AG08396 (cell line): ENCODE measurements around the gene B3GNT3.

ENCODE experiments used
- DNase-seq: peaks from one replicate; pipeline ENCODE4 v3.0.0; 2012; ENCODE audit warnings: low spot score, mixed read lengths

B3GNT3 gene

DNA sequence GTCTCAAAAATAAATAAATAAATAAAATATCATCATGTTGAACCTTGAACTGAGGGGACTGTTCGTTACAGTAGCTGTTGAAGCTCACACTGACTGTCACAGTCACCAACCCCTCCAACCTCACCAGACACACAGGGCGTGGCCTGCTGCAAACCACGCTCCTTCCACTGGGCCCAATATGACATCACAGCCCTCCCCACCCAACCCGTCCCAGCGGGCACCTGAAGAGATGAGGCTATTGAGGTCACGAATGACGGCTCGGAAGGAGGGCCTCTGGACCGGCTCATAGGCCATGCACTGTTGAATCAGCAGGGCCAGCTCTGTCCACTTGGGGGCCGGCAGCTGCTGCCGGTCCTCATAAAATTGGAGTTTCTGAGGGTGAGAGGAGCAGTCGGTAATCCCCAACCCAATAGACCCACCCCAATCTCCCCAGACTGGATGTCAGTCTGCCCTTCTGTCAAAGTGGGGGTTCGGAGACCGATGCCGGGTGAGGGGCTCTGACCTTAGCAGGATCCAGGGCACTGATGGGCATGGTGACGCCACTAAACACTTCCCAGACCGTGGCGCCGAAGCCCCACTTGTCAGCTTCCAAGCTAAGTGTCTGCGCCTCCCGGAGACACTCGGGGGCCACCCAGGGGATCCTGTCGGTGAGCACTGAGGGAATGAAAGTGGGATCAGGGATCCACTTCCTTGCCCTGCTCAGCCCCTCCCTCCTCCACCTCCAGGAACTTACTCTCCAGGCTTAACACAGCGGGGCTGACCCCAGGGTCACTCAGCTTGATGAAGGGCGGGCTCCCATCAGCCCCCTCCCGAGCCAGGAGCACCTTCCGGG lies 39.6 kb downstream of the B3GNT3 start:
- no peak for DNase-seq

DNA sequence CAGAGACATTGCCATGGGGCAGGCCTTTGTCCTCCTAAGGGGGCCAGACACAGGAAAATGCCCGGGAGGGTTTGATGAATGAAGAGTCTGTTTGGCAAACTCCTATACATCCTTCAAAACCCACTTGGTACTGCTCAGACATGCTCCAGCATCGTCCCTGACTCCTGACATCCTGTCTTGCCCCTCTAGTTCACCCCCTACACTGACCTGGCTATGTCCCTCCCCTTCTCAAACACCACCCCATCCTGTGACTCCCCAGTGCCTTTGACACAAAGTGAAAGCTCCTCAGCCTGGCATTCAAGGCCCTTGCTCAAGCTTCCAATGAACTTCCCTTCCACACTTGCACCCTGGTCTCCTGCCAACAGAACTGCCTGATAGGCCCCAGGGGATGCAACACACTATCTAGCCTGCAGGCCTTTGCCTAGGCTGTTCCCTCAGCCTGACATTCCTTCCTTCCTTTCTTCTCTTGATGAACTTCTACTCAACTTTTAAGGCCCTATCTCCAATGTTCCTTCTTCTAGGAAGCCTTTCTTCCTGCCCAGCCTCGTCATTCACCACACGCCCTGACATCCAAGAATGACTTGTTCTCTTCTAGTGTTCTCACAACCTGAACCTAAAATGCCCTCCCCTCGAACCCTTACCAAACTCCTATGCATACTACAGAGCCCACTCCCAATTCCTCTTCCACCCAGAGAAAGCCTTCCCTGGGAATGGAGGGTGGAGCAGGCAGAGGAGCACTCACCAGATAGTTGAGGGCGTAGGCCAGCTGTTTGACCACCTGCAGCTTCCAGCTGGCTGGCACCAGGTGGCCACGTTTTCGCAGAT lies 40.5 kb downstream of the B3GNT3 start:
- no peak for DNase-seq

DNA sequence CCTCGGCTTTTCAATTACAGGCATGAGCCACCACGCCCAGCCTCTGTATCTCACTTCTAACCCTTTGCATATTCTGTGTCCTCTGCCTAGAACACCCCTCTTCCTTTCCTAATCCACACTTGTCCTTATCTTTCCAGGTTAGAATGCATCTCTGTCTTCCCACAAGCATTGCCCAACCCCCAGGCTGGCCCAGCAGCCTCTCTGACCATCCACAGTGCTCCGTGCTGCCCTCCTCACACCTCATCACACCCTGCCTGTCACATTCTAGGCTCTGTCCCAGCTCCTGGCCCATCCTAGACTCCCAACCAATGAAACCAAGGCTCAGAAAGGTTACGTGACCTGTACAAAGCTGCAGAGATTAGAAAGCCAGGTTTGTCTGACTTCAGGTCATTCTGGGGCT lies 41.6 kb downstream of the B3GNT3 start:
- no peak for DNase-seq

DNA sequence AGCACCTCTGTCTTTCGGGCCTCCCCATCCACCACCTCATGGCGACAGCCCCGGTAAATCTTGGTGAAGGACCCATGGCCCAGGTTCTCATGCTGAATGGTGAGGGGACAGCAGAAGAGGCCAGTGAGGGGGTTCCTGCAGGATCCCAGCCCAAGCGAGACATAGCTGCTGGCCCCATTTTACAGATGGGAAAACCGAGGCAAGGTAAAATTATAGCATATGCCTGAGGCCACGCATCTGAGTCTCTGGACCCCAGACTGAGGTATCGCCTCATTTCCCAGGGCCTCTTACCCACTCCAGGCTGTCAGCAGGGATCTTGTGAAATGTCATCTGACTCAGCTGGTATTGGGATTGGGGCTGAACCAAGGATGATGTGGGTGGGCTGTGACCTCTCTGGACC lies 43.0 kb downstream of the B3GNT3 start:
- no peak for DNase-seq

DNA sequence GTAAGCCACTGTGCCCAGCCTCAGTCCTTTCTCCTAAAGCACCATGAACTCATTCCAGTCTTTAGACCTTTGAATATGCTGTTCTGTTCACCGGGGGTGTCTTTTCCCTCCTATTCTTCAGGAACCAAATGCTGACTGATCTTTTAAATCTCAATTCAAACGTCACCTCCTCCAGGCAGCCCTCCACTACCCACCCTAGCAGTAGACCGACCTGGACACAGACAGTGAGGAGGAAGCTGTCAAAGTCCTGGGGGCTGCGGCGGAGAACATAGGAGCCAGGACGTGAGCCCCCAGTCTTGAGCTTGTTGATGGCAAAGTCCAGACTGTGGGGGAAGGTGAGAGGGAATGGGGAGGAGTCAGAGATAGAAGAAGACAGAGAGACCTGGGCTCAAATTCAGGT lies 45.1 kb downstream of the B3GNT3 start:
- no peak for DNase-seq

DNA sequence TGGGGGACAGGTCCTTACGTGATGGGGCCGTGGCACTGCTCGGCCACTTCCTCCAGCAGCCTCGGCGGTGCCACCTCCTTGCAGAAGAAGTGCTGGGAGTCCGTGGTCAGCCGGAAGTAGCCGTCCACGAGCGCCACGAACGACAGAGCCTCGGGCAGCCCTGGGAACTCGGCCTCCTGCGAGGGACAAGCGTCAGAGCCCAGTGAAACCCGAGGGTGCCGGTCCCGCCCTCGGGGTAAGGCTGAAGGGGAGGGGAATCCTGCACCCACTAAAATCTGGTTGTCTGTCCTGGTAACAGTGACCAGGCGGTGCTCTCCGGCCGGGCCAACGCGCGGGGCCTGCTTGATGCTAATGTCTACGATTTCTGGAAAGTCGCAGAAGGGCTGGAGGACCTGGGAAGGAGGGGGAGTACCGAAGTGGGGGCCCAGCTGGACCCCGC lies 46.5 kb downstream of the B3GNT3 start:
- no peak for DNase-seq

DNA sequence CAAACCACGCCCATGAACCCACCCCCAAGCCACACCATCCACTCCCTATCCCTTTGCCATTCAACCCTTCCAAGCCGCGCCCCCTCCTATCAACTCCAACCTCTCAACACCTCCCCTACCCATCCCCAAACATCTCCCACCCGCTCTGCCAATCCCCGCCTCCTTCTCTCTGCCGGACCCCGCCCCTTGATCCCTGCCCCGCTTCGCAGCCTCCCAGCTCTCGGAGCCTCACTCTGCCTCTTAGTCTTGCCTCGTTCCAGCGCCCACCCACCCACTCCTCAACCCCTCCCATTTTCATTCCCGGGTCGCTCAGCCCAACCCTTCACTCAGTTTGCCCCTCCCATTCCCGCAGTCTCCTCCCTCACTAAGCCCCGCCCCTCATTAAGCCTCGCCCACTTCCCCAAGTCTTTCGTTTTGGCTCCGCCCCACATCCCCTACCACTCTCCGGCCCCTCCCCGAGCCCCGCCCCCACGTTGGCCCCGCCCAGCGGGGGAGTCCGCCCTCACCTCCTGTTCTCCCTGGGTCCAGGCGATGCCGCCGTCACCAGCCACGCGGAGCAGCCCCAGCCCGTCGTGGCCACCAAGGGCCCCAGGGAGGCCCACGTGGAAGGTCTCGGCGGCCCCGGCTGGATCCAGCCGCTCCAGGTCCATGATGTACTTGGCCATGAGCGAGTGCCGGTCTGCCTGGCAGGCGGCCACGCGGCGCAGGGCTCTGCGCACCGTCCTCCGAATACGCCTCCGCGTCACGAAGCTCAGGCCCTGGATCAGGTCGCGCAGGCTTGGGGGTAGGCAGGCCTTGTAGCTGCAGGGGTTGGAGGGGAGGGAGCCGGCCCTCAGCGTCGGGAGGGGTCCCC lies 47.1 kb downstream of the B3GNT3 start:
- DNase-seq: peak; percentile 95

DNA sequence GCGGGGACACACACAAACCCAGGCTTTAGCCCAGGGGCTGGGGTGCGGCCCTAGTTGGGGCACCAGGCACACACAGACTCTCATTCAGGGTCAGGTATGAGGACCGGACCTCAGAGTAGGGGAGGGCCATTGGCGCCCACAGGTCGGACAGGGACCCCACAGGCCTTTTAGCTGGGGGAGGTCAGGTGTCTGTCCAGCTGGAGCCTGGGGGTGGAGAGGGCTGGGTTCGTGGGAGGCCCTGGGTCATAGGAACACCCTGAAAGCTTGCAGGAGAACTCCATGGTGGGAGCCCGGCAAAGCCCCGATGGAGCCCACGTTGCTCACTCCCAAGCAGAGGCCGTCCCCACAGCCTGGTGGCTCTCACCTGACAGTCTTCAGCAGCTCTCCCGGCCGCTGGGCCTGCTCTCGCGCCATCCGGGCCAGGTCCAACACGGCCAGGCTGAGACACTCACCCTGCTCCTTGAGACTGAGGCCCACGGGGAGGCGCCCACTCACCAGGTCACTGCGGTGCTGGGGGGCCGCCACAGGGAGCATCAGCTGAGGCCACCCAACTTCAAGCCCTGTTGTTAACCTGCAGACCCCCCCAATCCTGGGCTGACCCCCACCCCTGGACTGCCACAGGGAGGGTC lies 47.8 kb downstream of the B3GNT3 start:
- no peak for DNase-seq

DNA sequence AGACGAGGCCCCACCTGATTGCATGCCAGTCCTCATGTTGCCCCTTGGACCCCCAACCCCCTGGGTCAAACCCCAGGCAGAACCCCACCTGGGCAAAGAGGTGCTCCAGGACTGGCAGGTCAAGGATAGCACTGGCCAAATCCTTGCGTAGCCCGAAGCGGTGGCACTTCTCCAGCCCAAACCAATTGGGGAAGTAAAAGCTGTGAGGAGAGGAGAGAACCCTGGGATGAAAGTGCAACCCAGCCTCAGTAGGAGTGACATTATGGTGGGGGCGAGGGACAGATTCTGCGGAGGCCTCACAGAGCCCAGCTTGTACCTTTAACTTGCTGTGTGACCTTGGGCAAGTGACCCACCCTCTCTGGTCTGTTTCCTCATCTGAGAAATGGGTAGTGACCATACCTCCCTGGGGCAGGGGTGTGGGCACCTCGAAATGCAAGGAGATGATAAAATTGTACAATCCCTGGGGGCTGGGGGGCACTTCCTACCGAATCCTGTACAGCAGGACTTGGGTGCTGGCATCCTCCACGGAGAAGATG lies 48.4 kb downstream of the B3GNT3 start:
- no peak for DNase-seq

DNA sequence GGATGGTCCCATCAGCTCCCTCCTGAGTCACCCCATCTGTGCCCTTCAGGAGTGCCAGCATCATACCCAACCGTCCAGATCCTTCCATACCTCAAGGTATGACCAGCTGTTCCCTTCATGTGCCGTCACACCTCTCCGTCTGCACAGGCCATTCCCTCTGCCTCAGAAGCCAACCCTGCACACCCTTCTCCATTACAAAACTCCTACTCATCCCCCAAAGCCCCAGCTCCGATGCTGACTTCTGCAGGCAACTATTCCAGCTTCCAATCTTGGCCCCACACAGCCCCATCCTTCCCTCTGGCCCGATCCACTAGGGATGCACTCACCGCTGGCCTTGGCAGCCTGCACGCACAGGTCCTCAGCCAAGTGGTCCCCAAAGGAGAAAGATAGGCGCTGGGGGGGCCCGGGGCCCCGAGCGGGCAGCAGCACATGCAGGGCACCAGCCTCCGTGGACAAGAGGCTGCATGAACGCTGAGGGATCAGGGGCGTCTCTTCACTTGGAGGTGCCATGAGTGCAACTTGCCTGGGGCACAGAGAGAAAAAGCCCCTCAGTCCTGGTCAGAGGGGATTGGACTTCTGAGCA lies 49.1 kb downstream of the B3GNT3 start:
- no peak for DNase-seq

DNA sequence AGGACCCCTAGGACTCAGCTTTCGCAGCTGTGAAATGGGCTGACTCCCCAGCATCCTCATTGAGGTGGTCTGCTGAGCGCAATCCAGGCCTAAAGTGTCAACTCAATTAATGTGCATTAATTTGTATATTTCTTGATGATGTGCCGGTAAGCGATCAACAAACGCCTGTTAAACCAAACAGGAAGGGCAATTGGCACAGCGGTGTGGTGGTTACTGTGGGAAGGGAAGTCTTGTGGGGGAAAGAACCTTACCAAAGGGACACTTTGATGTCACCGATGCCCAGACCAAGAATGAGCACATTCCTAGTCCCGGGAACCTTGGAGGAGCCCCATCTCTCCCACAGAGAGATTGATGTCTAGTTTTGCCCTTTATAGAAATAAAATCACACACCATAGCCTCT lies 51.2 kb downstream of the B3GNT3 start:
- no peak for DNase-seq

DNA sequence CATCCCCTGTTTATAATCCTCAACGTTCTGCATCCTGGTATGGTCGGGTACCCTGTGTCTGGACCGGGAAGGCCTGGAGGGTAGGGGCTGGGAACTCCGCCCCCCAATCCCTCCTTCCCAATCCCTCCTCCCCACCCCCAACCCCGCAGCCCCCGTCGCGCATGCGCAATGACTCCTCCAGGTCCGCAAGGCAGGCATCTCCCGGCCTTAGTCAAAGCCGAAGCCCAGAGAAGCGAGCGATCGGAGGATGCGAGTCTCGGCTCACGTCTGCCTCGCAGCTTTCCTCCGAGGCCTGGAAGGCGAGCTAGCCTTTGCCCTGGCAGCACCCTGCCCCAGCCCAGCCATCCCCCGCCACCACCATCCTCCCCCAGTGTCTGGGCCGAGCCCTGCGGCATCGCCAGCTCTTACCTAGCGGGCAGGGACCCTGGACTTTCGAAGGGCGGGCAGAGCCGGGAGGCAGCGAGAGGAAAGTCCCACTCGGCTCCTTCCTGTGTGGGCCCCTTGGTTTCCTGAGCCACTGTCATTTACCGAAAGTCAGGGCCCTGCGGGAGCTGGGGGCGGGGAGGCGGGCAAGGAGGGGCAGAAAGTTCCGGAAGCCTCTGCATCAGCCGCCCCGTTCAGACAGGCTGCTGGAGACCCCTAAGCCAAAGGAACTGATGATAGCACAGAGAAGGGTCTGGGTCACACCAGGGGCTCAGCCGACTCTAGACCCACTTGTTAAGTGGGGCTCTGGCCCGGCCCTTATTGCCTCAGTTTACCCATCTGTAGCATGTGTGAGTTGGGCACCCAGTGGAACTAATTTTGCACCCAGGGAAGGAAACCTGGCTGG lies 52.8 kb downstream of the B3GNT3 start, which contains the start of gene JAK3:
Gene JAK3 (minus strand): TSS at position 445 of the 829 bp plus-strand sequence. CDS start 3,565 bp downstream, outside the sequence.
- DNase-seq: peak; percentile 80

DNA sequence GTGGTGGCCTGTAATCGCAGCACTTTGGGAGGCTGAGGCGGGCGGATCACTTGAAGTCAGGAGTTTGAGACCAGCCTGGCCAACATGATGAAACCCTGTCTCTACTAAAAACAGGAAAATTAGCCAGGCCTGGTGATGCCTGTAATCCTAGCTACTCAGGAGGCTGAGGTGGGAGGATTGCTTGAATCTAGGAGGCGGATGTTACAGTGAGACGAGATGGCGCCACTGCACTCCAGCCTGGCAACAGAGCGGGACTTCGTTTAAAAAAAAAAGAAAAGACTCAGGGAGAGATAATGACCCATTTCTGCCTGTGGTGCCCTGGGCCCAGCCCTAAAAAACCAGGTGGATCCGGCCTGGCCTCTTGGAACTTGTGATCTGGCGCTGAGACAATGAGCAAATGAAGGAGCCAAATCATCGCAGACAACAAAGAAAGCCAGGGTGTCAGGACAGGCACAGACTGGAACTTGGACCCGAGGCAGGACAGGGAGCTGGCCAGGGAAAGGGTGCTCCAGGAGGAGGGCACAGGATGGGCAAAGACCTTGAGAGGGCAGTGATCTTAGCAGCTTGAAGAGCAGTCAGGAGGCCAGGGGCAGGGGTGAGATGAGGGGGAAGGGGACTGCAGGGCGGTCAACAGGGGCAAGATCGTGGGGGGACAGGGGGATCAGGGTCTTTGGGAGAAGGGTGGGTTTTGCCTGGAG lies 53.8 kb downstream of the B3GNT3 start:
- DNase-seq: no peak

DNA sequence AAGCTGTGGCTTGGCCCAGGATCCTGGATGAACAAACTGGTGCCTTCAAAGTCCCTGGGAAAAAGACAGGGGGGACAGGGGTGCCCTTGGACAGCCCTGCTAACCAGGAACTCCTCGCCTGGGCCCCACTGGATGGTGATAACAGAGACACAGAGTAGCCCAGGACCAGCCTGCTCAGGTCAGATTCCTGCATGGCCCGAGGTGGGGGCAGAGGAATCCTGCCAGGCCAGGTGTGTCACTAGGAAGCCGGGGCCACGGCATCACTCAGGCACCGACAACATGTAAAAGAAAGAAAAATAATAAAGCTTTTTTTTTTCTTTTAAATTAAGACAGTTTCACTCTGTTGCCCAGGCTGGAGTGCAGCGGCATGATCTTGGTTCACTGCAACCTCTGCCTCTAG lies 59.1 kb downstream of the B3GNT3 start:
- no peak for DNase-seq

DNA sequence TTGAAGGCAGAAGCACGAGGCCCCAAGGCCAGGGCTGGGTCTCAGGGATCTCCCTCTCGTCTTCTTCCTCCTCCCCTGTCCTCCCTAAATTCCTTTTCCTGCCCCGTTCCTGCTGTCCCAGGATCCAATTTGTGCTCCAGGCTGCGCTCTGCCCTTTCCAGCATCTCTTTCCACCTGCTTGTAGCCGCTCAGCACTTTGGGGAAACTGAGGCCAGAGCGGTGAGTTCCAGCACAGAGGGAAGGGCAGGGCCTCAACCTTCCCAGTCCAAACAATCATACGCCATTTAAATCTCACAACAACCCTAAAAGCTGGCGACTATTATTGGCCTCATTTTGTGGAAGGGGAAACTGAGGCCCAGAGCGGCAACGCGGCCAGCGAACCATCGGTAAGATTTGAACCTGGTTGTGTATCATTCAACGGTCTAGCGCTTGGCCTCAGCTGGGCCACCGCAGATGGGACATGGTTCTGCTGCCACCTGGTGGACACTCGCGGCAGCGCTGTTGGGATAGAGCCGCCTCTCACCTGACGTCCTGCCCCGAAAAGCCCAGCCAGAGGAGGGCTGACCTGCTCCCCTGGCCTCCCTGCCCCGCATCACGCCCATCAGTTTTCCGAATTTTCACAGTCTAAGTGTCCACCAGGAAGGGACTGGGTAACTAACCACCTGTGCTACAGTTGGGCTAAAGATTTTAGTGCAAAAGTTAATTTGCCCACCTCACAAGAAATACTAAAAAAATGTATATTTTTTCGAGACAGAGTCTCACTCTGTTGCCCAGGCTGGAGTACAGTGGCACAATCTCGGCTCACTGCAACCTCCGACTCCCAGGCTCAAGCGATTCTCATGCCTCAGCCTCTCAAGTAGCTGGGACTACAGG lies 60.6 kb downstream of the B3GNT3 start:
- peak; percentile 84 for DNase-seq

DNA sequence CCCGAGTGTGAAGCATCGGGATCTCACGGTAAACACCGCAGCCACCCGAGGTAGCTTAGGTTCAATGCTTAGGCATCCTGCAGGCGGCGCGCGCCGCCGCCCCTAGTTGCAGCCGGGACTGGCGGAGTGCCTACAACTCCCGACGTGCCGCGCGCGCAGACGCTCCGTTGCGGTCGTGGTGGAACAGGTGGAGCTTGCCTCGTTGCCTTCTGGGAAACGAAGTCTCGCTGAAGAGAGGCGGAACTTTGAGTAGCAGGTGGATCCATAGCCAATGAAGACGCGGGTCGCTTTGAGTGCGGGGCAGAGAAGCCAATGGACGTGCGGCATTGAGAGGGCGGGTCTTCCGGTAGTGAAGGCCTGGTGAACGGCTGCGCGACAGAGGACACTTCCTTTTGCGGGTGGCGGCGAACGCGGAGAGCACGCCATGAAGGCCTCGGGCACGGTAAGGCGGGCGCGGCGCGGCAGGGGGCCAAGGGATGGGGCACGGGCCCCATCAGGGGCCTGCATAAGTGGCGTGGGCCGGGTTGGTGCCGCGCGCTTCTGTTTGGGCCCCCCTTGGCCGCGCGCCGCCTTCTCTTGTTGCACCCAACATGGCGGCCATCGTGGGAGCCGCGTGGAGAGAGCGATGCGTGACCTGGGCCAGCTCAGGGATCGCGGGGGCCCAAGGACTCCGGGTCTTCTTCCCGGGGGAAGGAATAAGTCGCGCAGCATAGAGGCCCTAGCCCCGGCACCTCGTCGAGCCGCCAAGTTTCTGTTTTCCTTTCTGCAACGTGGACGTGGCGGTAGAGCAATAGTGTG lies 64.8 kb downstream of the B3GNT3 start, which contains the start of gene RPL18A:
Gene RPL18A (plus strand): TSS at position 378 of the 798 bp plus-strand sequence. CDS start 47 bp downstream, at position 425.
- DNase-seq: peak; percentile 98

DNA sequence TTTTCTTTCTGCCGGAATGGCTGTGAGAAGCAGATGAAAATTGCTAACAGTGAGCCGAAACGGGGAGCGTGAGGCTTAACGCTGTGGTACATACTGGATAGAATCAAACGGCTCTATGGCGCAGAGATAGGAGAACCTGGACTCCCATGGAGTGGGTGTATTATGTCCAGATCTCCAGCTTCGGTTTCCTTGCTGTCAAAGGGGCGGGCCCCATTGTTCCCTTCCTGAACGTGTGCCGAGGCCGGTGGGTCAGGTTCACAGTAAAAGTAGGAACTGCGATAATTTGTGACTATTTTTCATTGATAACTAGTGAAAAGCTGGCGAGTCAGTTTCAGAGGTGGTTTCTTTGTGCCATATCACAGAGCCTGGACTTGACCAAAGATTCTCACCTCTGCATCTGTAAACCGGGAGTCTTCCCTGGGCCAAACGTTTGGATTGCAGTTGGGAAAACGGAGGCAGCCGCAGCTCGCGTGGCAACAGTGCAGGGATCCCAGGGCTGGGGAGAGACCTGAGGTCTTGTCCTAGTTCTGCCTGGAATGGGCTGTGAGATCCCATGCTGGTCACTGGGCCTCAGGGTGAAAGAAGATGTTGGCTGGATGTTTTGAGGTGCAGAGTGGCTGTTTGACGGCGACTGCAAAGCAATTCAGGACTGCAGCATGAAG lies 65.5 kb downstream of the B3GNT3 start:
- DNase-seq: no peak
